ENCODE data around the gene BOLA3.
A peak's percentile ranks its signal among the peaks of the same experiment; 100 is the strongest.
"Not testable (repeated sequence)": the region's sequence is repeated elsewhere in the genome, so short reads cannot be mapped to it uniquely, and the experiment has no call there.

The BOLA3 gene

GRCh38 chr2:74101574-74102300 lies 46.0 kb downstream of the BOLA3 start:
- DNase-seq (ENCODE audit: low spot score): no peak

- DNase-seq (ENCODE audit: low spot score): no peak
These were observed 47.2 kb downstream of the BOLA3 start for GRCh38 chr2:74100254-74101216.

GRCh38 chr2:74099835-74100234 lies 47.9 kb downstream of the BOLA3 start:
- DNase-seq (ENCODE audit: low spot score): no peak

- DNase-seq (ENCODE audit: low spot score): no peak
These were observed 48.4 kb downstream of the BOLA3 start for GRCh38 chr2:74099271-74099670.

- DNase-seq (ENCODE audit: low spot score): no peak
These were observed 50.1 kb downstream of the BOLA3 start for GRCh38 chr2:74097574-74097973.

- DNase-seq (ENCODE audit: low spot score): no peak
These were observed 51.7 kb downstream of the BOLA3 start for GRCh38 chr2:74096052-74096451.

GRCh38 chr2:74095632-74096031 lies 52.1 kb downstream of the BOLA3 start:
- DNase-seq (ENCODE audit: low spot score): no peak

GRCh38 chr2:74094291-74094690 lies 53.4 kb downstream of the BOLA3 start:
- DNase-seq (ENCODE audit: low spot score): no peak

- no peak for DNase-seq (ENCODE audit: low spot score)
These were observed 53.9 kb downstream of the BOLA3 start for GRCh38 chr2:74093840-74094239.

GRCh38 chr2:74093426-74093825 lies 54.3 kb downstream of the BOLA3 start:
- DNase-seq (ENCODE audit: low spot score): no peak

- DNase-seq (ENCODE audit: low spot score): peak; percentile 46
These were observed 55.4 kb downstream of the BOLA3 start for GRCh38 chr2:74092275-74092674.

GRCh38 chr2:74091391-74091790 lies 56.3 kb downstream of the BOLA3 start:
- no peak for DNase-seq (ENCODE audit: low spot score)

GRCh38 chr2:74089816-74090745 lies 57.6 kb downstream of the BOLA3 start:
- no peak for DNase-seq (ENCODE audit: low spot score)

GRCh38 chr2:74088676-74089075 lies 59.0 kb downstream of the BOLA3 start:
- DNase-seq (ENCODE audit: low spot score): not testable (repeated sequence)

- DNase-seq (ENCODE audit: low spot score): no peak
These were observed 60.0 kb downstream of the BOLA3 start for GRCh38 chr2:74087696-74088095.

GRCh38 chr2:74086021-74086420 lies 61.7 kb downstream of the BOLA3 start:
- DNase-seq (ENCODE audit: low spot score): no peak

Data from AG20443 (cell line).